Measurements from ENCODE around the gene BAIAP3. TPM values are rescaled to one million over a fixed set of nuclear protein-coding genes. Genes with fewer than 3 reads are reported as not detected.
"Not testable (repeated sequence)": the region's sequence is repeated elsewhere in the genome, so short reads cannot be mapped to it uniquely, and the experiment has no call there.

BAIAP3 gene
- polyA plus RNA-seq, 3 donors from 2014 or later, result 1.9 to 4.0 TPM; not detected in 1

GRCh38 chr16:1292808-1293207 lies 40.6 kb upstream of the BAIAP3 start:
- H3K36me3 Mint-ChIP-seq, H3K27ac Mint-ChIP-seq, H3K4me1 Mint-ChIP-seq, H3K9me3 Mint-ChIP-seq, DNase-seq, H3K4me3 Mint-ChIP-seq: not testable (repeated sequence)
- peaks cover 10 to 12% (median 12%) of the 10 kb centered on the region in 3 donors for H3K27me3 Mint-ChIP-seq (ENCODE audit: low read depth in 3 of 3)

GRCh38 chr16:1293921-1294656 lies 39.4 kb upstream of the BAIAP3 start:
- H3K27ac Mint-ChIP-seq, result no peak overlapping the region
- no peak for DNase-seq
- H3K4me3 Mint-ChIP-seq, result no peak overlapping the region
- H3K9me3 Mint-ChIP-seq, result peaks cover 0 to 1% (median 0%) of the 10 kb centered on the region in 6 donors
- no peaks in the 10 kb centered on the region for H3K36me3 Mint-ChIP-seq
- H3K27me3 Mint-ChIP-seq (ENCODE audit: low read depth in 3 of 3), result peaks cover 12 to 16% (median 12%) of the 10 kb centered on the region in 3 donors
- no peaks in the 10 kb centered on the region for H3K4me1 Mint-ChIP-seq

GRCh38 chr16:1295465-1295864 lies 38.0 kb upstream of the BAIAP3 start:
- H3K36me3 Mint-ChIP-seq, result no peaks in the 10 kb centered on the region
- peaks cover 7 to 21% (median 14%) of the 10 kb centered on the region in 3 donors for H3K27me3 Mint-ChIP-seq (ENCODE audit: low read depth in 3 of 3)
- no peaks in the 10 kb centered on the region for H3K4me1 Mint-ChIP-seq
- peaks cover 0 to 1% (median 0%) of the 10 kb centered on the region in 6 donors for H3K9me3 Mint-ChIP-seq
- H3K4me3 Mint-ChIP-seq, result no peak overlapping the region
- no peak for DNase-seq
- H3K27ac Mint-ChIP-seq, result no peak overlapping the region

- H3K9me3 Mint-ChIP-seq, H3K4me3 Mint-ChIP-seq, H3K27ac Mint-ChIP-seq: not testable (repeated sequence)
Observed at GRCh38 chr16:1296688-1297017, 36.8 kb upstream of the BAIAP3 start.

GRCh38 chr16:1297018-1297696 lies 36.3 kb upstream of the BAIAP3 start:
- Mint-ChIP-seq H3K4me1 (peaks cover 0 to 4% of the 10 kb centered on the region in 2 donors), H3K27me3 (ENCODE audit: low read depth in 3 of 3) (peaks cover 3 to 19% (median 11%) of the 10 kb centered on the region in 3 donors), H3K9me3 (peaks cover 0 to 1% (median 0%) of the 10 kb centered on the region in 6 donors), H3K27ac (peak overlapping the region in 1 of 6 donors; percentile 68), H3K36me3 (no peaks in the 10 kb centered on the region), H3K4me3 (no peak overlapping the region)
- DNase-seq, result no peak

More at GRCh38 chr16:1296688-1297017, 36.8 kb upstream of the BAIAP3 start:
- H3K4me1 Mint-ChIP-seq, H3K36me3 Mint-ChIP-seq, DNase-seq: not testable (repeated sequence)
- peaks cover 6 to 19% (median 14%) of the 10 kb centered on the region in 3 donors for H3K27me3 Mint-ChIP-seq (ENCODE audit: low read depth in 3 of 3)

GRCh38 chr16:1298406-1298805 lies 35.0 kb upstream of the BAIAP3 start:
- no peak for DNase-seq
- H3K4me3 Mint-ChIP-seq, result no peak overlapping the region
- peaks cover 5 to 19% (median 8%) of the 10 kb centered on the region in 3 donors for H3K27me3 Mint-ChIP-seq (ENCODE audit: low read depth in 3 of 3)
- H3K9me3 Mint-ChIP-seq, result peaks cover 0 to 1% (median 0%) of the 10 kb centered on the region in 6 donors
- H3K27ac Mint-ChIP-seq, result no peak overlapping the region
- H3K4me1 Mint-ChIP-seq, result peaks cover 0 to 4% of the 10 kb centered on the region in 2 donors
- no peaks in the 10 kb centered on the region for H3K36me3 Mint-ChIP-seq

GRCh38 chr16:1299012-1299867 lies 34.2 kb upstream of the BAIAP3 start:
- DNase-seq, result no peak
- H3K9me3 Mint-ChIP-seq, result peaks cover 0 to 1% (median 0%) of the 10 kb centered on the region in 6 donors
- H3K4me3 Mint-ChIP-seq, result no peak overlapping the region
- peaks cover 0 to 10% of the 10 kb centered on the region in 2 donors for H3K4me1 Mint-ChIP-seq
- no peak overlapping the region for H3K27ac Mint-ChIP-seq
- H3K27me3 Mint-ChIP-seq (ENCODE audit: low read depth in 3 of 3), result peaks cover 5 to 18% (median 6%) of the 10 kb centered on the region in 3 donors
- no peaks in the 10 kb centered on the region for H3K36me3 Mint-ChIP-seq

- no peak for DNase-seq
- H3K4me1 Mint-ChIP-seq, result peaks cover 0 to 15% of the 10 kb centered on the region in 2 donors
- peaks cover 3 to 17% (median 8%) of the 10 kb centered on the region in 3 donors for H3K27me3 Mint-ChIP-seq (ENCODE audit: low read depth in 3 of 3)
- no peaks in the 10 kb centered on the region for H3K36me3 Mint-ChIP-seq
- no peak overlapping the region for H3K27ac Mint-ChIP-seq
- no peak overlapping the region for H3K4me3 Mint-ChIP-seq
- peaks cover 0 to 1% (median 0%) of the 10 kb centered on the region in 6 donors for H3K9me3 Mint-ChIP-seq
Observed at GRCh38 chr16:1299868-1300203, 33.6 kb upstream of the BAIAP3 start.

GRCh38 chr16:1300664-1301476 lies 32.6 kb upstream of the BAIAP3 start:
- no peak overlapping the region for H3K27ac Mint-ChIP-seq
- no peaks in the 10 kb centered on the region for H3K36me3 Mint-ChIP-seq
- no peak overlapping the region for H3K4me3 Mint-ChIP-seq
- no peaks in the 10 kb centered on the region for H3K9me3 Mint-ChIP-seq
- DNase-seq, result peak; percentile 65 to 74 (median 70)
- H3K27me3 Mint-ChIP-seq (ENCODE audit: low read depth in 3 of 3), result peaks cover 3 to 14% (median 7%) of the 10 kb centered on the region in 3 donors
- peaks cover 0 to 17% of the 10 kb centered on the region in 2 donors for H3K4me1 Mint-ChIP-seq

GRCh38 chr16:1301562-1301961 lies 31.9 kb upstream of the BAIAP3 start:
- no peaks in the 10 kb centered on the region for H3K9me3 Mint-ChIP-seq
- no peaks in the 10 kb centered on the region for H3K36me3 Mint-ChIP-seq
- peaks cover 3 to 14% (median 7%) of the 10 kb centered on the region in 3 donors for H3K27me3 Mint-ChIP-seq (ENCODE audit: low read depth in 3 of 3)
- no peak overlapping the region for H3K4me3 Mint-ChIP-seq
- peak overlapping the region in 1 of 6 donors; percentile 73 for H3K27ac Mint-ChIP-seq
- peaks cover 0 to 19% of the 10 kb centered on the region in 2 donors for H3K4me1 Mint-ChIP-seq
- DNase-seq, result no peak

GRCh38 chr16:1305823-1306222 lies 27.6 kb upstream of the BAIAP3 start:
- Mint-ChIP-seq H3K9me3 (no peaks in the 10 kb centered on the region), H3K4me1 (peaks cover 10 to 31% of the 10 kb centered on the region in 2 donors), H3K36me3 (peaks cover 0 to 3% (median 0%) of the 10 kb centered on the region in 3 donors), H3K27ac (no peak overlapping the region), H3K4me3 (no peak overlapping the region), H3K27me3 (ENCODE audit: low read depth in 3 of 3) (peaks cover 6 to 18% (median 11%) of the 10 kb centered on the region in 3 donors)
- no peak for DNase-seq

- H3K4me1 Mint-ChIP-seq, result peaks cover 15 to 36% of the 10 kb centered on the region in 2 donors
- peaks cover 6 to 18% (median 11%) of the 10 kb centered on the region in 3 donors for H3K27me3 Mint-ChIP-seq (ENCODE audit: low read depth in 3 of 3)
- peak overlapping the region in 4 of 5 donors; percentile 18 to 66 (median 32) for H3K4me3 Mint-ChIP-seq
- H3K9me3 Mint-ChIP-seq, result no peaks in the 10 kb centered on the region
- H3K27ac Mint-ChIP-seq, result peak overlapping the region in 1 of 6 donors; percentile 16
- H3K36me3 Mint-ChIP-seq, result peaks cover 0 to 3% (median 0%) of the 10 kb centered on the region in 3 donors
- no peak for DNase-seq
Observed at GRCh38 chr16:1306334-1306733, 27.1 kb upstream of the BAIAP3 start.

All from immature natural killer cell (primary cell).